ENCODE measurements around the gene PTPN22.

The PTPN22 gene

GRCh38 chr1:113769601-113769970, 101.9 kb downstream of the PTPN22 start:
- Histone ChIP-seq H3K27me3 (ENCODE audit: control insufficient read depth, insufficient read depth, low read length) (no peaks in the 10 kb centered on the region), H3K4me3 (ENCODE audit: low read length) (no peak overlapping the region), H3K36me3 (ENCODE audit: insufficient read depth, low read length) (peaks cover 24% of the 10 kb centered on the region), H3K4me2 (ENCODE audit: low read length) (no peak overlapping the region), H3K9ac (ENCODE audit: low read depth, low read length) (no peak overlapping the region), H3K9me3 (replicated peaks; ENCODE audit: low read length) (no peaks in the 10 kb centered on the region), H3K4me1 (ENCODE audit: control insufficient read depth, insufficient read depth, low read length) (no peaks in the 10 kb centered on the region)

GRCh38 chr1:113768916-113769600, 102.5 kb downstream of the PTPN22 start:
- Histone ChIP-seq H3K4me2 (ENCODE audit: low read length) (no peak overlapping the region), H3K9me3 (replicated peaks; ENCODE audit: low read length) (no peaks in the 10 kb centered on the region), H3K27me3 (ENCODE audit: control insufficient read depth, insufficient read depth, low read length) (no peaks in the 10 kb centered on the region), H3K4me3 (ENCODE audit: low read length) (no peak overlapping the region), H3K4me1 (ENCODE audit: control insufficient read depth, insufficient read depth, low read length) (no peaks in the 10 kb centered on the region), H3K36me3 (ENCODE audit: insufficient read depth, low read length) (peaks cover 24% of the 10 kb centered on the region), H3K9ac (ENCODE audit: low read depth, low read length) (no peak overlapping the region)

DNA sequence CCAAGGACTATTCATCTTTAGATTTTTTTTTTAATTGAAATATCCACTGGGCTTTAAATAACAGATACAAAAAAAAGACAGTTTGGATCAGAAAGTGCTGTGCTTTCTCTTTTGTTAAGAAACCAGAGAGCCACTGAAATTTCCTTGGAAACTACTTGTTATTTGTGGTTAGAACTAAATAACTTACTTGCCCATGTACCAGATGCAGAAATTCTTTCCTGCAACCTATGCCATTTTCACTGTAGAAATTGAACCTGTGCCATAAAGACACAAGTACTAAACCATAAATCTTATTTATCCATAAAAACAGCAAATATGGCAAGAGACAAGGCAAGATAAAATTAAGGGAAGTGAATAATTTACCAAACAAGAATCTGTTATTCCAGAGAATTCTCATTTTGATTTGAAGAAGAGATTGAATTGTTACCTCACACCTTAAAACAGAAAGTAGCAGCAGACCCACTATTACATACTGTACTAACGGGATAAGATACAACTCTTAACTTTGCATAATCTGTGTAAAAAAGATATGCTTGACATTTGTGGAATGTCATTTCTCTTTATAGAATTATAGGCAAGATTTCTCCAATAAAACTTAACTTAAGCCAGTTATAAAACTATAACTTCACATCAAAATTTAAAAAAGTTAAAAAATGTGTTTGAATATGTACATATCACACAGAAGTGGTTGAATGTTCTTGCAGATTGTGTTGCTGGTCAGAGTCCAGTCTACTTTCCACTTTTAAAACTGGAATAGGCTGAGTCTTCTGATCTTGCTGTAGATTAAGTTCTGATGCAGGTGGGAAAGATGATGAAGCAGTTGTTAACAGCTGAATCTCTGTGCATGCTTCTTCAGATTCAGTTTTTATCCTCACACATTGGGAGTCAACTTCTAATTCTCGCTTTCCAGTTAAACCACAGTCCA, 105.9 kb downstream of the PTPN22 start:
- H3K4me2 ChIP-seq (ENCODE audit: low read length), result no peak overlapping the region

More for the DNA sequence above, 105.9 kb downstream of the PTPN22 start:
- no peaks in the 10 kb centered on the region for H3K4me1 ChIP-seq (ENCODE audit: control insufficient read depth, insufficient read depth, low read length)
- H3K27me3 ChIP-seq (ENCODE audit: control insufficient read depth, insufficient read depth, low read length), result no peaks in the 10 kb centered on the region
- H3K36me3 ChIP-seq (ENCODE audit: insufficient read depth, low read length), result peaks cover 24% of the 10 kb centered on the region
- no peak overlapping the region for H3K4me3 ChIP-seq (ENCODE audit: low read length)
- H3K9ac ChIP-seq (ENCODE audit: low read depth, low read length), result no peak overlapping the region
- no peaks in the 10 kb centered on the region for H3K9me3 ChIP-seq (replicated peaks; ENCODE audit: low read length)

Data from skeletal muscle satellite cell (primary cell).